Chondrocyte (in vitro differentiated cells): ENCODE measurements around the gene RPS3. TPM values are rescaled to one million over a fixed set of nuclear protein-coding genes. Genes with fewer than 3 reads are reported as not detected.

Source experiments
- DNase-seq: peaks from one replicate; pipeline ENCODE4 v3.0.0; 2021; ENCODE audit warnings: mixed read lengths, low spot score
- H3K27ac Mint-ChIP-seq: one replicate; pipeline ENCODE4 v1.8.0; 2021; ENCODE audit warnings: mild to moderate bottlenecking, moderate library complexity, mixed read lengths; ENCODE audit not compliant: unreplicated experiment
- H3K27me3 Mint-ChIP-seq: 2 replicates; pipeline ENCODE4 v1.8.0; 2021; ENCODE audit warnings: low read depth, mixed read lengths
- H3K36me3 Mint-ChIP-seq: 2 replicates; pipeline ENCODE4 v1.8.0; 2021; ENCODE audit warnings: low read depth, mixed read lengths
- H3K4me1 Mint-ChIP-seq: 2 replicates; pipeline ENCODE4 v1.8.0; 2021; ENCODE audit warnings: low read depth, mild to moderate bottlenecking, mixed read lengths
- H3K4me3 Mint-ChIP-seq: one replicate; pipeline ENCODE4 v1.8.0; 2021; ENCODE audit warnings: mild to moderate bottlenecking, moderate library complexity, mixed read lengths; ENCODE audit not compliant: unreplicated experiment
- H3K9me3 Mint-ChIP-seq: 2 replicates; pipeline ENCODE4 v1.8.0; 2021; ENCODE audit warnings: low read depth, mixed read lengths
- CTCF ChIP-seq: fragments of 200-600 bp; sonication (generic); IDR thresholded peaks from 2 replicates; pipeline ENCODE4 v1.5.0; 2021; ENCODE audit warnings: antibody characterized with exemption, mild to moderate bottlenecking, moderate library complexity
- total RNA-seq: library from RNA; stranded (reverse); gene quantifications from 3 replicates; pipeline ENCODE4 v1.2.1, GENCODE V29; 2021

The RPS3 gene
- total RNA-seq, 1 donor from 2014 or later, result 1,466 TPM

DNA sequence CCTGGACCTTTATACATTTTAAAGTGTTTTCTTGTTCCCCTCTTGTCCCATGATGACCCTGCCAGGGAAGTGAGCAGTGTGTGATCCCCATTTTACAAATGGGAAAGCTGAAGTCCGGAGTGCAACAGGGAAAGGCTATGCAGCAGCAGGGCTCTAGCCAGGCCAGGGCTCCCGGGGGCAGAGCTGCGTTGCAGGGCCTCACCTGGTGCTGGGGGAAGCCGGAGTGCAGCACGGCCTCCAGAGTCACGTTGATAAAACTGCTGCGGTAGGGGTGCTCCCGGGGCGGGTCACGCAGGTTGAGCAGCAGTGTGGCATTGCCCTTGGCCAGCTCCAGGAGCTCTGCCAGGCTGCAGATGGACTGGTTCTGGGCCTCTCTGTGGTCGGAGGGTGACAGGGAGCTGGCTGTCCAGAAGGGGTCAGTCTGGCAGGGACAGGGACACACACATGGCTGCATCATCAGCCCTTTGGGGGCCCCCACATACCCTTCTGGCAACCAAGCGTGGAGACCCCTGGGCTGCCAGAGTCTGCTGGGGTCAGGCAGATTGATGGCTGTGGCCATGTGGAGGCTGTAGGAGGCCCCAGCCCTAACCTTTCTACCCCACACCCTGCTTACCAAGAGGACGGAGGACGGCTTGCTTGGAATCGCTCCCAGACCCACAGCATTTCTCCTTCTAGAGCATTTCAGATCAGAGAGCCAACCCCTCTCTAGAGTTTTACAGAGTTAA lies 43.0 kb downstream of the RPS3 start:
- Mint-ChIP-seq H3K27ac (no peak overlapping the region), H3K36me3 (peaks cover 3% of the 10 kb centered on the region), H3K27me3 (peaks cover 2% of the 10 kb centered on the region), H3K4me1 (no peaks in the 10 kb centered on the region), H3K4me3 (no peak overlapping the region), H3K9me3 (no peaks in the 10 kb centered on the region)
- no peak for DNase-seq
- TF ChIP-seq CTCF, result no peak

DNA sequence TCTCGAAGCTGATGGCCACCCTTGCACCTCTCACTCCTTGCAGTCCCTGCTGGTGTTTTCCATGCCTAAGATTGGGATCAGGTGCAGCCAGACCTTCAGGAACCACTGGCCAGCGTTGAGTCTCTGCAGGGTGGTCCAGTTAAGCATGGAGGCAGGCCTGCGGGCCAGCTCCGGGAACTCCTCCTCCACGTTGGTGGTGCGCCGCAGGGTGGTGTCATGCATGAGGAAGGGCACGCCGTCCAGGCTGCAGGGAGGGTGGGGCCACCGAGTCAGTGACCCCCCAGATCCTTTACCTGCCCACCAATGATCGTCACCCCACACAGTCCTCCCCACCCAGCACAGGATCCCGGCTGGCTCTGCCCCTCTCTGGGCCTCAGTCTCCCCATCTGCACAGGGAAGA lies 43.7 kb downstream of the RPS3 start:
- Mint-ChIP-seq H3K27ac (no peak overlapping the region), H3K27me3 (peaks cover 2% of the 10 kb centered on the region), H3K4me1 (no peaks in the 10 kb centered on the region), H3K4me3 (no peak overlapping the region), H3K9me3 (no peaks in the 10 kb centered on the region), H3K36me3 (peaks cover 3% of the 10 kb centered on the region)
- no peak for DNase-seq
- no peak for TF ChIP-seq CTCF

DNA sequence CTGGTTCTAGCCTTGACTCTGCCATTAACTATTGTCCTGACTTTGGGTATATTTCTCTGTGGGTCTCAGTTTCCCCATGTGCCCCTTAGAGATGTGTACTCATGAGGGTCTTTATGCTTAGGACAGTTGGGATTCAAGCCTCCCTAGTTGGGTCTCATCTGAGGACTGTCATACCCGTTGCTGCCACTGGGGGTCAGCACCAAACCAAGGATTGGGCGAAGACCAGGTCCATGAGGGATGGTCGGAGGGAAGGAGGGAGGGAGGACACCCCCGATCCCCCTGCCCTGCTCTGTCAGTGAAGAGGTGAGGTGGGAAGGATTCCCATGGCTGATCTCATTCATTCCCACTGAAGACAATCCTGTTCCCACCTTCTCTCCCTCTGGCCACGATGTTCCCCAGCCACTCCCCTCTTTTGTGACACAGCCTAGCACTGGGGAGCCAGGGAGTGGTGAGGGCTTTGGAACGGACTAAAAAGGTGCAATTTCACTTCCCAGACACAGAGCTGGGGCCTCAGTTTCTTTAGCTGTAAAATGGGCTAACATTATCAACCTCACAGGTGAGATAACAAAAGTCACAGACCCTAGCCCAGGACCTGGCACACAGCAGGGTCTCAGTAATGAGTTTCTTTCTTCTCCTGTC lies 46.1 kb downstream of the RPS3 start:
- H3K27me3 Mint-ChIP-seq, result peaks cover 2% of the 10 kb centered on the region
- no peak overlapping the region for H3K27ac Mint-ChIP-seq
- TF ChIP-seq CTCF, result peak; percentile 98
- peaks cover 3% of the 10 kb centered on the region for H3K36me3 Mint-ChIP-seq
- no peaks in the 10 kb centered on the region for H3K9me3 Mint-ChIP-seq
- DNase-seq, result no peak
- H3K4me1 Mint-ChIP-seq, result no peaks in the 10 kb centered on the region
- no peak overlapping the region for H3K4me3 Mint-ChIP-seq

DNA sequence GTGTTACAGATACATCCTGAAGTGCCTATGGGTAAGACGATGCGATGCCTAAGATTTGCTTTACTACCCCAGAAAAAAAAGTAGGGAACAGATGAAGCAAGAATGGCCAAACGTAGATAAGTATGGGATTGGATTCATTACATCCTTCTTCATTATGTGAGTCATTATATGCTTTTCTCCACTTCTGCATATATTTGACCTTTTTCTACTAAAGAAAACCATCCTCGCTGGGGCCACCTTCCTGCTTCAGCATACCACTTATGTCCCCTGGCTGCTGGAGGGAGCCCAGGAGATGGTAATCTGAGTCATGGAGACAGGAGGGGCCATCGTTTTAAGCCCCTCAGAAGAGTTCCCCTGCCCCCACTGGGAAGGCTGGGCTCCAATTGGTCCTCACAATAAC lies 48.1 kb downstream of the RPS3 start:
- Mint-ChIP-seq H3K36me3 (peaks cover 5% of the 10 kb centered on the region), H3K4me1 (no peaks in the 10 kb centered on the region), H3K27me3 (peaks cover 2% of the 10 kb centered on the region), H3K9me3 (no peaks in the 10 kb centered on the region), H3K27ac (no peak overlapping the region), H3K4me3 (no peak overlapping the region)
- no peak for TF ChIP-seq CTCF
- no peak for DNase-seq

- no peak for DNase-seq
- Mint-ChIP-seq H3K36me3 (peaks cover 4% of the 10 kb centered on the region), H3K4me3 (no peak overlapping the region), H3K27ac (no peak overlapping the region), H3K4me1 (peaks cover 5% of the 10 kb centered on the region), H3K9me3 (no peaks in the 10 kb centered on the region), H3K27me3 (peaks cover 2% of the 10 kb centered on the region)
- TF ChIP-seq CTCF, result no peak
Measured at GRCh38 chr11:75449271-75449670, 50.0 kb downstream of the RPS3 start.
